Measurements from ENCODE around the gene ZCCHC7. TPM values are rescaled to one million over a fixed set of nuclear protein-coding genes. Genes with fewer than 3 reads are reported as not detected.

The ZCCHC7 gene
- total and polyA plus RNA-seq, 9 of the 15 experiments (the other 6 are each of a cell fraction or from before 2014, with no cell fraction given): 34.1 to 68.9 (median 48.8) TPM

DNA sequence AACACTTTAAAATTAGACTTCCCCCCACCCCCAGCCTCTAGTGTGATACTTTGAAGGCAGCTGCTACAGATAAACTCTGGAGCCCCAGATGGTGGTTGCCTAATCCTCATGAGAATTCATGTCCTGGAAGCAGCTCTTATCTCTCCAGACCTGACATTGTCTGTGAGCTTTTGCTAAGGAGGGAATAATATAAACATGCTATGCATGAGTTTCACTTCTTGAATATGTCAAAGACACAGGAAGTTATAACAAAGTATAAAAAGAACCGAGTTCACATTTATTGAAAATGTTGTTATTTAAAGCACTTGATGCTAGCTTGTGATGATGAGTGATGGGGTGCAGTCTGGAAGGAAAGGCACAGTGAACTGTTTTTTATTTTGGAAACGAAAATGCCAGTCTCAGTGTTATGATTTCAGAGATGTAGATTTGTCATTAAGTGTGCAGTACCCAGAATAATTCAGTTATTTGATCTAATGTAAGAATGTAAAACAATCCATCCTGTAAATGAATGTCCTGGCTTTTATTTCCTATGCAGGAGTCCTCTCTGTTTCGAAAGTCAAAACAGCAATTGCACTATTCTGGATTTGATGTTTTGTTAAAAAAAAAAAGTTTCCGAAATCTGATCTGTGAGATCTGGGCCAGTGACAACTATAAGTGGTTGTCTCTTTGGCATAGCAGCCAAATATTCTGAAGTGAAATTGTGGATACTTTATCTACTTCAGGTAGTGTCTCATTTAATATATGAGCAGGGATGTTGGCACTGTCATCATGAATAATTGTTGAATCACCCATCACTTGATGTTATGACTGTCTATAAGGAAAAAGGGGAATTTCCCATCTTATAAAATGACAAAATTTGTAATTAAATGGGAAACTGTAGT lies 77.0 kb downstream of the ZCCHC7 start (continued):
- TF ChIP-seq OTX1 (CRISPR knock-in tag; IDR thresholded peaks at IDR 0.05) (0 out of 2 replicates have a peak, but pooled peaks have one; percentile 24), CAMTA2 (CRISPR knock-in tag; conservative IDR thresholded peaks at IDR 0.05) (no peak), DPF2 (IDR thresholded peaks at IDR 0.05) (no peak), CBX3 (IDR thresholded peaks at IDR 0.05; ENCODE audit: borderline replicate concordance in 1 of 2, low read length in 2 of 2) (peak in 1 of 2 experiments; percentile 88; a peak in 2 of 3 replicates), TFAP4 (CRISPR knock-in tag; IDR thresholded peaks at IDR 0.05; ENCODE audit: borderline replicate concordance) (peak; percentile 47; the same call in 1 of the 2 replicates), RNF2 (IDR thresholded peaks at IDR 0.05) (peak; percentile 91; the same call in 1 of the 2 replicates), RAD51 (IDR thresholded peaks at IDR 0.05; ENCODE audit: borderline replicate concordance, low read depth) (no peak), XRCC4 (IDR thresholded peaks at IDR 0.05; ENCODE audit: extremely low read depth, insufficient read depth, insufficient read length) (no peak), ZBTB49 (CRISPR knock-in tag; IDR thresholded peaks at IDR 0.05; ENCODE audit: borderline replicate concordance) (no peak), ARNT (IDR thresholded peaks at IDR 0.05) (no peak), EWSR1 (IDR thresholded peaks at IDR 0.05; ENCODE audit: borderline replicate concordance, low read depth, partially characterized antibody) (no peak), RBM17 (IDR thresholded peaks at IDR 0.05; ENCODE audit: borderline replicate concordance, low read depth, low read length) (no peak), ZNF311 (CRISPR knock-in tag; IDR thresholded peaks at IDR 0.05) (peak; percentile 89), ZNF583 (CRISPR knock-in tag; IDR thresholded peaks at IDR 0.05) (0 out of 2 replicates have a peak, but pooled peaks have one; percentile 16), TRIM24 (IDR thresholded peaks at IDR 0.05) (no peak), ZNF24 (IDR thresholded peaks at IDR 0.05) (no peak), ZNF551 (CRISPR knock-in tag; IDR thresholded peaks at IDR 0.05) (no peak), FOXA1 (IDR thresholded peaks at IDR 0.05; ENCODE audit: borderline replicate concordance) (no peak), XRCC5 (IDR thresholded peaks at IDR 0.05; ENCODE audit: low read depth, low read length) (no peak), PHF21A (IDR thresholded peaks at IDR 0.05; ENCODE audit: borderline replicate concordance, low read depth) (no peak)
- TF ChIP-seq, protein P1, sequence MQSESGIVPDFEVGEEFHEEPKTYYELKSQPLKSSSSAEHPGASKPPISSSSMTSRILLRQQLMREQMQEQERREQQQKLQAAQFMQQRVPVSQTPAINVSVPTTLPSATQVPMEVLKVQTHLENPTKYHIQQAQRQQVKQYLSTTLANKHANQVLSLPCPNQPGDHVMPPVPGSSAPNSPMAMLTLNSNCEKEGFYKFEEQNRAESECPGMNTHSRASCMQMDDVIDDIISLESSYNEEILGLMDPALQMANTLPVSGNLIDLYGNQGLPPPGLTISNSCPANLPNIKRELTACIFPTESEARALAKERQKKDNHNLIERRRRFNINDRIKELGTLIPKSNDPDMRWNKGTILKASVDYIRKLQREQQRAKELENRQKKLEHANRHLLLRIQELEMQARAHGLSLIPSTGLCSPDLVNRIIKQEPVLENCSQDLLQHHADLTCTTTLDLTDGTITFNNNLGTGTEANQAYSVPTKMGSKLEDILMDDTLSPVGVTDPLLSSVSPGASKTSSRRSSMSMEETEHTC (IDR thresholded peaks at IDR 0.05): peak; percentile 42; the same call in 1 of the 2 replicates
- TF ChIP-seq, protein P2, sequence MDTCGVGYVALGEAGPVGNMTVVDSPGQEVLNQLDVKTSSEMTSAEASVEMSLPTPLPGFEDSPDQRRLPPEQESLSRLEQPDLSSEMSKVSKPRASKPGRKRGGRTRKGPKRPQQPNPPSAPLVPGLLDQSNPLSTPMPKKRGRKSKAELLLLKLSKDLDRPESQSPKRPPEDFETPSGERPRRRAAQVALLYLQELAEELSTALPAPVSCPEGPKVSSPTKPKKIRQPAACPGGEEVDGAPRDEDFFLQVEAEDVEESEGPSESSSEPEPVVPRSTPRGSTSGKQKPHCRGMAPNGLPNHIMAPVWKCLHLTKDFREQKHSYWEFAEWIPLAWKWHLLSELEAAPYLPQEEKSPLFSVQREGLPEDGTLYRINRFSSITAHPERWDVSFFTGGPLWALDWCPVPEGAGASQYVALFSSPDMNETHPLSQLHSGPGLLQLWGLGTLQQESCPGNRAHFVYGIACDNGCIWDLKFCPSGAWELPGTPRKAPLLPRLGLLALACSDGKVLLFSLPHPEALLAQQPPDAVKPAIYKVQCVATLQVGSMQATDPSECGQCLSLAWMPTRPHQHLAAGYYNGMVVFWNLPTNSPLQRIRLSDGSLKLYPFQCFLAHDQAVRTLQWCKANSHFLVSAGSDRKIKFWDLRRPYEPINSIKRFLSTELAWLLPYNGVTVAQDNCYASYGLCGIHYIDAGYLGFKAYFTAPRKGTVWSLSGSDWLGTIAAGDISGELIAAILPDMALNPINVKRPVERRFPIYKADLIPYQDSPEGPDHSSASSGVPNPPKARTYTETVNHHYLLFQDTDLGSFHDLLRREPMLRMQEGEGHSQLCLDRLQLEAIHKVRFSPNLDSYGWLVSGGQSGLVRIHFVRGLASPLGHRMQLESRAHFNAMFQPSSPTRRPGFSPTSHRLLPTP (IDR thresholded peaks at IDR 0.05; ENCODE audit: borderline replicate concordance, extremely low read depth, insufficient read length): no peak
